DLD1 (cell line): ENCODE data around the gene CHD9.

Source experiments
- in situ Hi-C: cut with HindIII; loops from 2 replicates; pipeline ENCODE4 v1.10.0; 2017; ENCODE audit warnings: low sequenced_read_pairs

CHD9 gene

GRCh38 chr16:53341792-53342191 lies 287.0 kb downstream of the CHD9 start:
- in situ Hi-C loops: no loop called here

GRCh38 chr16:53355064-53355463 lies 300.3 kb downstream of the CHD9 start:
- in situ Hi-C loops: no loop called here

- in situ Hi-C loops: no loop called here
Observed at GRCh38 chr16:53356478-53357207, 301.9 kb downstream of the CHD9 start.

- in situ Hi-C loops: no loop called here
Observed at GRCh38 chr16:53357208-53357586, 302.4 kb downstream of the CHD9 start.

- in situ Hi-C loops: no loop called here
Observed at GRCh38 chr16:53357955-53358354, 303.2 kb downstream of the CHD9 start.

- in situ Hi-C loops: no loop called here
Observed at GRCh38 chr16:53358884-53359283, 304.1 kb downstream of the CHD9 start.

- in situ Hi-C loops: no loop called here
Observed at GRCh38 chr16:53369921-53370320, 315.1 kb downstream of the CHD9 start.

GRCh38 chr16:53370827-53371226 lies 316.0 kb downstream of the CHD9 start:
- in situ Hi-C loops: no loop called here

- in situ Hi-C loops: no loop called here
Observed at GRCh38 chr16:53372992-53373871, 318.4 kb downstream of the CHD9 start.

- in situ Hi-C loops: no loop called here
Observed at GRCh38 chr16:53374800-53375199, 320.0 kb downstream of the CHD9 start.

GRCh38 chr16:53378138-53378537 lies 323.3 kb downstream of the CHD9 start:
- in situ Hi-C loops: no loop called here
